GM23338 (cell line): ENCODE measurements around the gene RAC2. TPM values are rescaled to one million over a fixed set of nuclear protein-coding genes. Genes with fewer than 3 reads are reported as not detected.

Experiments
- ATAC-seq: fragments of 200-7000 bp; cut with Tn5 transposase; 3 replicates; pipeline ENCODE4 v1.9.1; 2020
- DNase-seq: peaks from one replicate; pipeline ENCODE4 v3.0.0-alpha.2; 2015; ENCODE audit warnings: low spot score
- H2AFZ ChIP-seq: fragments of 200-600 bp; sonication (generic); 2 replicates; pipeline ENCODE4 v1.8.0; 2016; ENCODE audit warnings: antibody characterized with exemption, mild to moderate bottlenecking, moderate library complexity
- H3F3A ChIP-seq: fragments of 200-600 bp; sonication (generic); replicated peaks from 2 replicates; pipeline ENCODE4 v1.8.0; 2017; ENCODE audit warnings: antibody characterized with exemption, mixed run types, low read depth
- H3K27ac ChIP-seq: fragments of 200-600 bp; sonication (generic); 2 replicates; pipeline ENCODE4 v1.6.1; 2016; ENCODE audit warnings: low read depth
- H3K27me3 ChIP-seq: fragments of 200-600 bp; sonication (generic); 2 replicates; pipeline ENCODE4 v1.8.0; 2016; ENCODE audit warnings: mild to moderate bottlenecking, mixed run types, moderate library complexity; ENCODE audit not compliant: insufficient read depth
- H3K36me3 ChIP-seq: fragments of 200-600 bp; sonication (generic); 2 replicates; pipeline ENCODE4 v1.8.0; 2016; ENCODE audit warnings: mild to moderate bottlenecking; ENCODE audit not compliant: insufficient read depth
- H3K4me1 ChIP-seq: fragments of 200-600 bp; sonication (generic); 2 replicates; pipeline ENCODE4 v1.8.0; 2016; ENCODE audit warnings: mild to moderate bottlenecking, moderate library complexity; ENCODE audit not compliant: insufficient read depth
- H3K4me2 ChIP-seq: fragments of 200-600 bp; sonication (generic); 2 replicates; pipeline ENCODE4 v1.7.1; 2017; ENCODE audit warnings: mixed run types
- H3K4me3 ChIP-seq: fragments of 200-600 bp; sonication (generic); 2 replicates; pipeline ENCODE4 v1.6.1; 2016; ENCODE audit warnings: mixed run types
- H3K79me2 ChIP-seq: fragments of 200-600 bp; sonication (generic); replicated peaks from 2 replicates; pipeline ENCODE4 v1.8.0; 2017; ENCODE audit warnings: mild to moderate bottlenecking; ENCODE audit not compliant: insufficient read depth
- H3K9me2 ChIP-seq: fragments of 200-600 bp; sonication (generic); 2 replicates; pipeline ENCODE4 v1.8.0; 2017; ENCODE audit not compliant: insufficient read depth
- H4K20me1 ChIP-seq: fragments of 200-600 bp; sonication (generic); replicated peaks from 2 replicates; pipeline ENCODE4 v1.8.0; 2017; ENCODE audit warnings: mild to moderate bottlenecking; ENCODE audit not compliant: insufficient read depth
- H3K27ac Mint-ChIP-seq: 2 replicates; pipeline ENCODE4 v1.8.0; 2020; ENCODE audit warnings: inconsistent platforms, mild to moderate bottlenecking, moderate library complexity, mixed read lengths
- H3K27me3 Mint-ChIP-seq: 3 replicates; pipeline ENCODE4 v1.8.0; 2022; ENCODE audit warnings: low read depth, mild to moderate bottlenecking, moderate library complexity, mixed read lengths, inconsistent platforms; ENCODE audit not compliant: insufficient read depth, poor library complexity
- H3K36me3 Mint-ChIP-seq: 3 replicates; pipeline ENCODE4 v1.8.0; 2021; ENCODE audit warnings: low read depth, mild to moderate bottlenecking, inconsistent platforms, moderate library complexity, mixed read lengths
- H3K4me1 Mint-ChIP-seq: 3 replicates; pipeline ENCODE4 v1.8.0; 2020; ENCODE audit warnings: mild to moderate bottlenecking, inconsistent platforms, mixed read lengths
- H3K4me3 Mint-ChIP-seq: 3 replicates; pipeline ENCODE4 v1.8.0; 2021; ENCODE audit warnings: moderate library complexity, mild to moderate bottlenecking, inconsistent platforms, mixed read lengths
- H3K9me3 Mint-ChIP-seq: 3 replicates; pipeline ENCODE4 v1.8.0; 2020; ENCODE audit warnings: moderate library complexity, mild to moderate bottlenecking, inconsistent platforms, mixed read lengths
- CREB1 ChIP-seq: fragments of 250-450 bp; sonication (Bioruptor Pico); IDR thresholded peaks from 2 replicates; pipeline ENCODE4 v1.5.0; 2020; ENCODE audit warnings: low read depth, mild to moderate bottlenecking, moderate library complexity
- EZH2phosphoT487 ChIP-seq: fragments of 200-600 bp; sonication (generic); IDR thresholded peaks from one replicate; pipeline ENCODE4 v1.8.1; 2018; ENCODE audit warnings: antibody characterized with exemption; ENCODE audit not compliant: unreplicated experiment
- JUNB ChIP-seq: IDR thresholded peaks from one replicate; pipeline ENCODE4 v1.6.1; 2016; ENCODE audit warnings: antibody characterized with exemption; ENCODE audit not compliant: unreplicated experiment
- ZNF331 ChIP-seq: fragments of 250-450 bp; sonication (Bioruptor Pico); IDR thresholded peaks from 2 replicates; pipeline ENCODE4 v1.5.0; 2020; ENCODE audit warnings: low read depth, mild to moderate bottlenecking, moderate library complexity
- polyA plus RNA-seq: library from polyadenylated mRNA; unstranded; fragments of >200 nt; fragmentation: Nextera tagmentation; extraction: Ambion mirVana; gene quantifications from 2 replicates; pipeline ENCODE4 v1.2.1, GENCODE V29; 2016
- total RNA-seq: library from RNA; depleted of rRNA; stranded (reverse); fragments of >200 nt; shearing (Covaris generic); gene quantifications from 2 replicates; pipeline ENCODE4 v1.2.3, GENCODE V29; 2014
- TF ChIP-seq, protein P1 (sequence below): fragments of 250-450 bp; sonication (Bioruptor Pico); IDR thresholded peaks from 2 replicates; pipeline ENCODE4 v1.5.0; 2020; ENCODE audit warnings: mild to moderate bottlenecking, moderate library complexity
- TF ChIP-seq, protein P2 (sequence below), 2 experiments: fragments of 200-600 bp in 1 of 2; sonication (generic) in 1 of 2; conservative IDR thresholded peaks; 2 replicates each; pipeline versions ENCODE4 v1.5.1 to v1.6.1; 2016 to 2017; ENCODE audit warnings: antibody characterized with exemption in 2 of 2, low read depth in 2 of 2, mild to moderate bottlenecking in 2 of 2, moderate library complexity in 1 of 2

Gene RAC2
- total and polyA plus RNA-seq, 2 experiments from 2014 or later, result 2.4 to 2.7 TPM

DNA sequence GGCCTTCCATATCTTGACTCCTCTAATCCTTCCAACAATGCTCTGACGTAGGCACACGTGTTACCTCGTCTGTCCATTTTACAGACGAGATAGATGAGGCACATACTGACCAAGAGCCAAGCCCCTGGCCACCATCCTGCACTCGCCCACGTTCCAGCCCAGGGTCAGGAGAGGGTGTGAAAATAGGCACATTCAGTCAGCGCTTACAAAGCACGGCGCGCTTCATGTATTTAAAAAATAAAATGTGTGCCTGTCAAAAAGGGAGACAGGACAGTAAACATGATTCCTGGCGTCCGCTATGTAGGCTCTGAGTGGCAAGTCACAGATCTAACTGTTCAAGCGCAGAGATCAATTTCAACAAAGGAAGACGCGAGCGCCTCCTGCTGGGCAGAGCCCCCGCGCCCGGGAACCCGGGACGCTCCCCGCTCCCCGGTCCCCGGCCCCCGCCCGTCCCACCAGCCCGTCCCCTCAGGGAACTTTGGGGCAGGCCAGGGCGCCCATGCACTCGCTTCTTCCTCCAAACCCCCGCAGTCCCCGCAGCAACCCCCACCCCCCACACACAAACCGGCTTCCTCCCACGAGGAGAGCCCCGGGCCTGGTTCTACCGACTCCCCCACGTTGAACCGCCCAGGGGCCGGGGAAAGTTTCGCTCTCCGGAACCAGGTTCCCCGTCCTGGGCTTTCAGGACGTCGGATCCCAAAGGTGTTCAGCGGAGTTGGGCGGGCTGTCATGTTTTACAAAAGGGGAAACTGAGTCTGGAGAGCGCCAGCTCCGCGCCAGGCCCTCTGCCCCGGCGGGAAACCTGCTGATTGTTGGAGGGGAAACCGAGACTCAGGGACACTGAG is 45.6 kb downstream of the RAC2 start:
- H3K27ac Mint-ChIP-seq, result peak overlapping the region; percentile 75; the same call in 1 of the 2 replicates
- peaks cover 9% of the 10 kb centered on the region for H3K27me3 Mint-ChIP-seq
- Histone ChIP-seq H3F3A (no peaks in the 10 kb centered on the region), H3K79me2 (no peaks in the 10 kb centered on the region), H3K36me3 (no peaks in the 10 kb centered on the region), H3K27ac (no peak overlapping the region), H3K4me1 (peaks cover 8% of the 10 kb centered on the region; the same call in 1 of the 2 replicates), H2AFZ (peak overlapping the region; percentile 93), H3K27me3 (no peaks in the 10 kb centered on the region), H3K4me2 (peak overlapping the region; percentile 92), H3K9me2 (no peaks in the 10 kb centered on the region), H3K4me3 (peak overlapping the region; percentile 75), H4K20me1 (no peaks in the 10 kb centered on the region)
- peaks cover 15% of the 10 kb centered on the region for H3K4me1 Mint-ChIP-seq
- peaks cover 11% of the 10 kb centered on the region for H3K36me3 Mint-ChIP-seq
- ATAC-seq (peak; percentile 52), DNase-seq (peak; percentile 82)
- H3K9me3 Mint-ChIP-seq, result peaks cover 3% of the 10 kb centered on the region
- no peak for TF ChIP-seq EZH2phosphoT487
- TF ChIP-seq ZNF331, result no peak
- TF ChIP-seq, protein P1, sequence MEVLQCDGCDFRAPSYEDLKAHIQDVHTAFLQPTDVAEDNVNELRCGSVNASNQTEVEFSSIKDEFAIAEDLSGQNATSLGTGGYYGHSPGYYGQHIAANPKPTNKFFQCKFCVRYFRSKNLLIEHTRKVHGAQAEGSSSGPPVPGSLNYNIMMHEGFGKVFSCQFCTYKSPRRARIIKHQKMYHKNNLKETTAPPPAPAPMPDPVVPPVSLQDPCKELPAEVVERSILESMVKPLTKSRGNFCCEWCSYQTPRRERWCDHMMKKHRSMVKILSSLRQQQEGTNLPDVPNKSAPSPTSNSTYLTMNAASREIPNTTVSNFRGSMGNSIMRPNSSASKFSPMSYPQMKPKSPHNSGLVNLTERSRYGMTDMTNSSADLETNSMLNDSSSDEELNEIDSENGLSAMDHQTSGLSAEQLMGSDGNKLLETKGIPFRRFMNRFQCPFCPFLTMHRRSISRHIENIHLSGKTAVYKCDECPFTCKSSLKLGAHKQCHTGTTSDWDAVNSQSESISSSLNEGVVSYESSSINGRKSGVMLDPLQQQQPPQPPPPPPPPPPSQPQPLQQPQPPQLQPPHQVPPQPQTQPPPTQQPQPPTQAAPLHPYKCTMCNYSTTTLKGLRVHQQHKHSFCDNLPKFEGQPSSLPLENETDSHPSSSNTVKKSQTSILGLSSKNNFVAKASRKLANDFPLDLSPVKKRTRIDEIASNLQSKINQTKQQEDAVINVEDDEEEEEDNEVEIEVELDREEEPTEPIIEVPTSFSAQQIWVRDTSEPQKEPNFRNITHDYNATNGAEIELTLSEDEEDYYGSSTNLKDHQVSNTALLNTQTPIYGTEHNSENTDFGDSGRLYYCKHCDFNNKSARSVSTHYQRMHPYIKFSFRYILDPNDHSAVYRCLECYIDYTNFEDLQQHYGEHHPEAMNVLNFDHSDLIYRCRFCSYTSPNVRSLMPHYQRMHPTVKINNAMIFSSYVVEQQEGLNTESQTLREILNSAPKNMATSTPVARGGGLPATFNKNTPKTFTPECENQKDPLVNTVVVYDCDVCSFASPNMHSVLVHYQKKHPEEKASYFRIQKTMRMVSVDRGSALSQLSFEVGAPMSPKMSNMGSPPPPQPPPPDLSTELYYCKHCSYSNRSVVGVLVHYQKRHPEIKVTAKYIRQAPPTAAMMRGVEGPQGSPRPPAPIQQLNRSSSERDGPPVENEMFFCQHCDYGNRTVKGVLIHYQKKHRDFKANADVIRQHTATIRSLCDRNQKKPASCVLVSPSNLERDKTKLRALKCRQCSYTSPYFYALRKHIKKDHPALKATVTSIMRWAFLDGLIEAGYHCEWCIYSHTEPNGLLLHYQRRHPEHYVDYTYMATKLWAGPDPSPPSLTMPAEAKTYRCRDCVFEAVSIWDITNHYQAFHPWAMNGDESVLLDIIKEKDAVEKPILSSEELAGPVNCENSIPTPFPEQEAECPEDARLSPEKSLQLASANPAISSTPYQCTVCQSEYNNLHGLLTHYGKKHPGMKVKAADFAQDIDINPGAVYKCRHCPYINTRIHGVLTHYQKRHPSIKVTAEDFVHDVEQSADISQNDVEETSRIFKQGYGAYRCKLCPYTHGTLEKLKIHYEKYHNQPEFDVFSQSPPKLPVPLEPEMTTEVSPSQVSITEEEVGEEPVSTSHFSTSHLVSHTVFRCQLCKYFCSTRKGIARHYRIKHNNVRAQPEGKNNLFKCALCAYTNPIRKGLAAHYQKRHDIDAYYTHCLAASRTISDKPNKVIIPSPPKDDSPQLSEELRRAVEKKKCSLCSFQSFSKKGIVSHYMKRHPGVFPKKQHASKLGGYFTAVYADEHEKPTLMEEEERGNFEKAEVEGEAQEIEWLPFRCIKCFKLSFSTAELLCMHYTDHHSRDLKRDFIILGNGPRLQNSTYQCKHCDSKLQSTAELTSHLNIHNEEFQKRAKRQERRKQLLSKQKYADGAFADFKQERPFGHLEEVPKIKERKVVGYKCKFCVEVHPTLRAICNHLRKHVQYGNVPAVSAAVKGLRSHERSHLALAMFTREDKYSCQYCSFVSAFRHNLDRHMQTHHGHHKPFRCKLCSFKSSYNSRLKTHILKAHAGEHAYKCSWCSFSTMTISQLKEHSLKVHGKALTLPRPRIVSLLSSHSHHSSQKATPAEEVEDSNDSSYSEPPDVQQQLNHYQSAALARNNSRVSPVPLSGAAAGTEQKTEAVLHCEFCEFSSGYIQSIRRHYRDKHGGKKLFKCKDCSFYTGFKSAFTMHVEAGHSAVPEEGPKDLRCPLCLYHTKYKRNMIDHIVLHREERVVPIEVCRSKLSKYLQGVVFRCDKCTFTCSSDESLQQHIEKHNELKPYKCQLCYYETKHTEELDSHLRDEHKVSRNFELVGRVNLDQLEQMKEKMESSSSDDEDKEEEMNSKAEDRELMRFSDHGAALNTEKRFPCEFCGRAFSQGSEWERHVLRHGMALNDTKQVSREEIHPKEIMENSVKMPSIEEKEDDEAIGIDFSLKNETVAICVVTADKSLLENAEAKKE (CRISPR knock-in tag), result no peak
- TF ChIP-seq, protein P2, sequence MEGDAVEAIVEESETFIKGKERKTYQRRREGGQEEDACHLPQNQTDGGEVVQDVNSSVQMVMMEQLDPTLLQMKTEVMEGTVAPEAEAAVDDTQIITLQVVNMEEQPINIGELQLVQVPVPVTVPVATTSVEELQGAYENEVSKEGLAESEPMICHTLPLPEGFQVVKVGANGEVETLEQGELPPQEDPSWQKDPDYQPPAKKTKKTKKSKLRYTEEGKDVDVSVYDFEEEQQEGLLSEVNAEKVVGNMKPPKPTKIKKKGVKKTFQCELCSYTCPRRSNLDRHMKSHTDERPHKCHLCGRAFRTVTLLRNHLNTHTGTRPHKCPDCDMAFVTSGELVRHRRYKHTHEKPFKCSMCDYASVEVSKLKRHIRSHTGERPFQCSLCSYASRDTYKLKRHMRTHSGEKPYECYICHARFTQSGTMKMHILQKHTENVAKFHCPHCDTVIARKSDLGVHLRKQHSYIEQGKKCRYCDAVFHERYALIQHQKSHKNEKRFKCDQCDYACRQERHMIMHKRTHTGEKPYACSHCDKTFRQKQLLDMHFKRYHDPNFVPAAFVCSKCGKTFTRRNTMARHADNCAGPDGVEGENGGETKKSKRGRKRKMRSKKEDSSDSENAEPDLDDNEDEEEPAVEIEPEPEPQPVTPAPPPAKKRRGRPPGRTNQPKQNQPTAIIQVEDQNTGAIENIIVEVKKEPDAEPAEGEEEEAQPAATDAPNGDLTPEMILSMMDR (conservative IDR thresholded peaks at IDR 0.05; ENCODE audit: low read depth in 2 of 2), result peak; percentile 51 to 71
- TF ChIP-seq CREB1, result no peak
- TF ChIP-seq JUNB, result no peak
- H3K4me3 Mint-ChIP-seq, result peak overlapping the region; percentile 79
